ENCODE measurements around the gene TLE1.

Gene TLE1

DNA sequence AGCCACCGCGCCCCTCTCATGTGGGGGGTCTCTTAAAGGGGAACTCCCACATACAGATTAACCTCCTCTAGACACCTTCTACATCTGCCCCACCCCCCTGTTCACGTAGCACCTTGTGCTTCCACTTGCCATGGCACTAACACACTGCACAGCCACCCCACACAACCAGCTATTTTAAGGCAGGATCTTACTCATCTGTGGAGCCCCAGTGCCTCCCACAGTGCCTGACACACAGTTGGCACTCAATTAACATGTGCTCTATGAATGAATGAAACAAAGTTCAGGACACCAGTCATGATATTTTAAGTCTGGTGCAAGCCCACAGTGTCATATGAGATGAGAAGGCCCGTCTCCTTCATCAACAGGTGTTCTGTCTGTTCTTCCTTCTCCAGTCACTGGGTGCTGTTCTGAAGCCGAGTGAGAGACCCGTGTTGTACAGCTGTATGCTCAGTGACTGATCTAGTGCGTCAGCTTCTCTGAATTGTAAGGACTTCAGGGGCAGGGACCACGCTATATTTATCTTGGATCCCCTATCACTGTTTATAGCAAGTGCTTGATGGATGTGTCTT, 149.1 kb downstream of the TLE1 start:
- Histone ChIP-seq H3K27me3 (ENCODE audit: insufficient read depth, low read depth) (no peaks in the 10 kb centered on the region), H3K4me3 (IDR thresholded peaks at IDR 0.05; ENCODE audit: insufficient read depth, low read depth, low read length) (no peak overlapping the region), H3K36me3 (ENCODE audit: insufficient read depth) (no peaks in the 10 kb centered on the region), H3K4me2 (no peak overlapping the region), H3K9ac (no peak overlapping the region), H3K27ac (no peak overlapping the region), H3K4me1 (ENCODE audit: low read depth, poor library complexity, severe bottlenecking) (no peaks in the 10 kb centered on the region), H3K79me2 (ENCODE audit: insufficient read depth, low read depth) (no peaks in the 10 kb centered on the region), H4K20me1 (ENCODE audit: insufficient read depth) (no peaks in the 10 kb centered on the region), H2AFZ (ENCODE audit: low read depth) (no peak overlapping the region)
- TF ChIP-seq, protein P1, sequence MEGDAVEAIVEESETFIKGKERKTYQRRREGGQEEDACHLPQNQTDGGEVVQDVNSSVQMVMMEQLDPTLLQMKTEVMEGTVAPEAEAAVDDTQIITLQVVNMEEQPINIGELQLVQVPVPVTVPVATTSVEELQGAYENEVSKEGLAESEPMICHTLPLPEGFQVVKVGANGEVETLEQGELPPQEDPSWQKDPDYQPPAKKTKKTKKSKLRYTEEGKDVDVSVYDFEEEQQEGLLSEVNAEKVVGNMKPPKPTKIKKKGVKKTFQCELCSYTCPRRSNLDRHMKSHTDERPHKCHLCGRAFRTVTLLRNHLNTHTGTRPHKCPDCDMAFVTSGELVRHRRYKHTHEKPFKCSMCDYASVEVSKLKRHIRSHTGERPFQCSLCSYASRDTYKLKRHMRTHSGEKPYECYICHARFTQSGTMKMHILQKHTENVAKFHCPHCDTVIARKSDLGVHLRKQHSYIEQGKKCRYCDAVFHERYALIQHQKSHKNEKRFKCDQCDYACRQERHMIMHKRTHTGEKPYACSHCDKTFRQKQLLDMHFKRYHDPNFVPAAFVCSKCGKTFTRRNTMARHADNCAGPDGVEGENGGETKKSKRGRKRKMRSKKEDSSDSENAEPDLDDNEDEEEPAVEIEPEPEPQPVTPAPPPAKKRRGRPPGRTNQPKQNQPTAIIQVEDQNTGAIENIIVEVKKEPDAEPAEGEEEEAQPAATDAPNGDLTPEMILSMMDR (conservative IDR thresholded peaks at IDR 0.05; ENCODE audit: low read depth, low read length), result no peak

DNA sequence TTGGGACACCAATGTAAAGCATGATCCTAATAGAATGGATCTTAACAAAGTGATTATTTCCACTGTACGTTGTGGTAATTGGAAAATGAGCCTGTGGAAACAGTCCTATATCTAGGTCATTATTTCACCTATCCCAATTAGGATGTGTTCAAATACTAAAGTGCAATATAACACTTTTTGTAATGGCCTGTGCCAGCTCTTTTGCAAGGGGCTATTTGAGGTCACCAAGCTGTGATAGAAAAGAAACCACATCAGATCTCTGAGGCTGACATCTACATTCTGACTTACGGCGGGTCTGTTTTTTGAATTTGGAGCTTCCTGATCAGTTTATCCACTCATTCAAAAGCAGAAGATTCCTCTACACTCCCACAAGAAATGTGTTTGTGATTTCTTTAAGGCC, 150.0 kb downstream of the TLE1 start:
- H3K27ac ChIP-seq, result no peak overlapping the region
- no peaks in the 10 kb centered on the region for H3K27me3 ChIP-seq (ENCODE audit: insufficient read depth, low read depth)
- H2AFZ ChIP-seq (ENCODE audit: low read depth), result no peak overlapping the region
- no peaks in the 10 kb centered on the region for H4K20me1 ChIP-seq (ENCODE audit: insufficient read depth)
- H3K36me3 ChIP-seq (ENCODE audit: insufficient read depth), result no peaks in the 10 kb centered on the region
- H3K79me2 ChIP-seq (ENCODE audit: insufficient read depth, low read depth), result no peaks in the 10 kb centered on the region
- H3K4me2 ChIP-seq, result no peak overlapping the region
- no peaks in the 10 kb centered on the region for H3K4me1 ChIP-seq (ENCODE audit: low read depth, poor library complexity, severe bottlenecking)
- no peak overlapping the region for H3K4me3 ChIP-seq (IDR thresholded peaks at IDR 0.05; ENCODE audit: insufficient read depth, low read depth, low read length)
- H3K9ac ChIP-seq, result no peak overlapping the region
- TF ChIP-seq, protein P1 (conservative IDR thresholded peaks at IDR 0.05; ENCODE audit: low read depth, low read length), result no peak

DNA sequence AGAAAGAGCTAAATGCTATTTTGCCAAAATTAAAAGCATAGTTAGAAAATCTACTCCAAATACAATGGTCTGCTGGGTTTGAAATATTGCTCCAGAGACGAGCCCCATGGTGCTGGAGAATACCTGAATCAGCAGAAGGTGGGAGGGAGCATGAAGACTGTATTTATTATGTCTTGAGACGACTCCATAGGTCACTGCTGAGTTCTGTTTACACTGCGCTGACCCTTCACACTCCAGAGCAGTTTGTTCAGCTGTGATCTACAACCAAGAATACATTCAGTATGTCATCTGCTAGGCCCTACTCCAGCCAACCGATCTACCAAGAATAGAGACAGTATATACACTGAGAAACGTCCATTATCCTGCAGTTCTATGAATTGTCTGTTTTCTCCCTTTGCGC, 150.5 kb downstream of the TLE1 start:
- Histone ChIP-seq H3K4me1 (ENCODE audit: low read depth, poor library complexity, severe bottlenecking) (no peaks in the 10 kb centered on the region), H3K4me2 (no peak overlapping the region), H3K36me3 (ENCODE audit: insufficient read depth) (no peaks in the 10 kb centered on the region), H2AFZ (ENCODE audit: low read depth) (no peak overlapping the region), H3K4me3 (IDR thresholded peaks at IDR 0.05; ENCODE audit: insufficient read depth, low read depth, low read length) (no peak overlapping the region), H3K27ac (no peak overlapping the region), H3K79me2 (ENCODE audit: insufficient read depth, low read depth) (no peaks in the 10 kb centered on the region), H3K9ac (no peak overlapping the region), H3K27me3 (ENCODE audit: insufficient read depth, low read depth) (no peaks in the 10 kb centered on the region), H4K20me1 (ENCODE audit: insufficient read depth) (no peaks in the 10 kb centered on the region)
- TF ChIP-seq, protein P1 (conservative IDR thresholded peaks at IDR 0.05; ENCODE audit: low read depth, low read length), result no peak

DNA sequence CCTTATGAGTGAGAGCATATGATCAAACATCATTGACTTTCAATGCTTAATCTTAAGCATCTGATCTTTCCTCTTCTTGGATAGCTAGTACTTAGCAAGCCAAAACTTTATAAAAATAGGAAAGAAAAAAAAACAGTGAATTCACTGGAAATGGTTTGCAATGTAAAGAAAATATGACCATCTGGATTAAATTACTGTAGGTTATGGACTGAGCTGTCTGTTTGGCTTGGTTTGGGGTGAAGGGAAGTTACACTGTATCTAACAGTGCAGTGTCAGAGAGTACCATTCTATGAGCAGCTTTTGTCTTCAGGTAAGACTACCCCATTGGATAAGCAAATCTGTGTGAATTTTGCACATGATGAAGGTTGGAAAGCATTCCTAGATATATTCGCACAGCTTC, 151.4 kb downstream of the TLE1 start:
- Histone ChIP-seq H4K20me1 (ENCODE audit: insufficient read depth) (no peaks in the 10 kb centered on the region), H2AFZ (ENCODE audit: low read depth) (no peak overlapping the region), H3K27ac (no peak overlapping the region), H3K4me2 (no peak overlapping the region), H3K36me3 (ENCODE audit: insufficient read depth) (no peaks in the 10 kb centered on the region), H3K9ac (no peak overlapping the region), H3K27me3 (ENCODE audit: insufficient read depth, low read depth) (no peaks in the 10 kb centered on the region), H3K4me1 (ENCODE audit: low read depth, poor library complexity, severe bottlenecking) (no peaks in the 10 kb centered on the region), H3K79me2 (ENCODE audit: insufficient read depth, low read depth) (no peaks in the 10 kb centered on the region), H3K4me3 (IDR thresholded peaks at IDR 0.05; ENCODE audit: insufficient read depth, low read depth, low read length) (no peak overlapping the region)
- TF ChIP-seq, protein P1 (conservative IDR thresholded peaks at IDR 0.05; ENCODE audit: low read depth, low read length), result no peak

All from KMS-11 (cell line).